Mononuclear cell (primary cell): ENCODE results near the gene FGGY. TPM values are rescaled to one million over a fixed set of nuclear protein-coding genes. Genes with fewer than 3 reads are reported as not detected.

Experiments
- H3K27me3 ChIP-seq: 2 replicates; pipeline ENCODE4 v1.6.0; 2011; ENCODE audit warnings: low read length, control low read depth; ENCODE audit not compliant: insufficient read depth
- H3K4me1 ChIP-seq: 2 replicates; pipeline ENCODE4 v1.5.1; 2011; ENCODE audit warnings: mild to moderate bottlenecking, low read length, control low read depth; ENCODE audit not compliant: insufficient read depth
- H3K4me3 ChIP-seq: 2 replicates; pipeline ENCODE4 v1.5.1; 2011; ENCODE audit warnings: mild to moderate bottlenecking, low read length, moderate library complexity
- H3K9me3 ChIP-seq: 2 replicates; pipeline ENCODE4 v1.5.1; 2011; ENCODE audit warnings: low read depth, mild to moderate bottlenecking, control low read depth, low read length
- total RNA-seq: library from RNA; depleted of rRNA; stranded (reverse); fragments of >200 nt; gene quantifications from one replicate; pipeline ENCODE4 v1.2.3, GENCODE V29; 2012

The FGGY gene
- total RNA-seq, 1 donor, result 15.2 TPM

DNA sequence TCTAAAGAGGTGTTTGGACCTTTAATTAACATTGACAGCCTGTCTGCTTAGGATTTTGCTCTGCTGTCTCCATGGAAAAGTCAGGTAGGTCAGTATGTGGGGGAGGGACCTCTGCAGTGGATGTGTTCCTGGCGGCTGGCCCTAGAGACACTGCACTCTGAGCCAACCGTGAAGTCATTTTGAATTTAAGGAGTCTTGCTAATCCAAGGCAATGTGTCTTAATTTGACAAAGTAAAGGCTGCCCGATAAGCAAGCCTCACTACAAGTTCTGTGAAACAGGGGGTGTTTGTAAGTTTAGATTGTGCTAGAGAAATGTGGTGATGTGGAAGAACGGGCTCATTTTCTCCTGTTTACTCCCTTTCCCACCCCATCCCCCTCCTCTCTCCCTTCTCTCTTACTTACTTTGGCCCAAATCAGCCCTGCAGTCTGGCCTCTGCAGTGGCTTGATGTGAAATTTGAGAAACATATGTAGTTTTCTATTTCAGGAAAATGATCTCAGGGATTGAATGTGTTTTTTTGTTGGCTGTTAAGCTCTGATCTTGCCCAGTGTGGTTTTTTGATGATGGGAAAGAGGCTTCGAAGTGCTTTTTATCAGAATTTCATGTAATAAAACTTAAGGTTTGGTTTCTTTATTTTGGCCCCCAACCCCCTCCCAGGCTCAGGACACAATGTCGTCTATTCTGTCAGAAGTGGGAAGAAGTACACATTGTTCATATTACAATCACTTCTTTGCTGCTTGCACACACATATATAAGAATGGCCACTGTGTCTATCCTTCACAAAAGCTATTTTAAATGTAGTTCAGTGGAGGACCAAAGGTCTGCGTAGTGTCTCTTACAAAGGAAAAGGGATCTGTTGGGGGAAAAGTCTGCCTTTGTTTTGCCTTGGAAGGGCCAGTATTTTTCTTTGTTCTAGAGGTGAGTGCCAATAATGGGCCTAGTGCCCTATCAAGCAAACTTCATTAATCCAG lies 96.6 kb downstream of the FGGY start:
- Histone ChIP-seq H3K4me1 (no peaks in the 10 kb centered on the region), H3K4me3 (no peak overlapping the region), H3K9me3 (no peaks in the 10 kb centered on the region), H3K27me3 (no peaks in the 10 kb centered on the region)

DNA sequence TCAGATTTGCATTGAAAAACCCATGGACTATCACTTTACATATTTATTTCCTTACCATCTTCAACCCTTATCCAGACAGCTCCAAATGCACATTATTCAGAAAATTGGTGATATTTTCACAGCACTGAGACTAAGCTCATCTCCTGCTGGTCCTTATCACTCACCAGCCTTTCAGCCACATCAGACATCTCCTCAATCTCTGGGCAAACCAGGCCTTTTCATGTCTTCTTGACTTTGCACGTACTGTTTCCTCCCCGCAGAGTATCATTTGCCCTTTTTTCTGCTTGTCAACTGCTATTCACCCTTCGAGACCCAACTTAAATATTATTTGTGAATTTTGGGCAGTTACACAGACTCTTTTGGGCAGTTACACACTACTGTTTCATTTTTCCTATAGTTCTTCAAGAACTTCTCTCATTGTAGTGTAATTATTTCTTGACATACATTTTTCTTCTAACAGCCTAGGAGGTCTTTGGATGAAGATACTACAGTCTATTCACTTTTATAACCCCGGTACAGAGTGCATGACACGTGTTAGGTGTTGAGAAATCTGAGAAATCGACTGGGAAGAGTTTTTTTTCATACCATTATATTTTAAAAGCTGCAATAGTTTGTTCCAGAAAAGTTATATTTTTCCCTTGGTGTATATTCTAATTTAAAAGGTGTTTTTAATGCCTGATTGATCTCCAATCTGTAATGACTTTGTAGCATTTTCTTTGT lies 98.0 kb downstream of the FGGY start:
- Histone ChIP-seq H3K4me1 (no peaks in the 10 kb centered on the region), H3K27me3 (no peaks in the 10 kb centered on the region), H3K4me3 (no peak overlapping the region), H3K9me3 (no peaks in the 10 kb centered on the region)

DNA sequence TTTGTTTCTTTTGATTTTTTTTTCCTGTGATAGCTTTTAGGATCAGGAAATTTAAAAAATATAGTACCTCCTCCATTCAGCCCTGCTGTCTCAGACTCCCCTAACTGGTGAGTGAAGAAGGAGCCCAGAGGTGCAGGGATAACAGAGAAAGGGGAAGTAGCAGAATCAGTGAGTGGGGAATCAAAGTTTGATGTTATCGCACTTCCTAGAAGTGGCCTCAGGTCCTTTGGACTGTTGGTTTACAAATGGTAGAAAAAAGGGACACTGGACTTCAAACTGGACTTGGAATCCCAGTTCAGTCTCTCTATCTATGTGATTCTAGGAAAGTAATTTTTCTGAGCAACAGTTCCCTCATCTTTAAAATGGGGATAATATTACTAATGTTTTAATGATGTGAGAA lies 99.5 kb downstream of the FGGY start:
- no peaks in the 10 kb centered on the region for H3K27me3 ChIP-seq
- H3K4me3 ChIP-seq, result no peak overlapping the region
- no peaks in the 10 kb centered on the region for H3K9me3 ChIP-seq
- no peaks in the 10 kb centered on the region for H3K4me1 ChIP-seq

DNA sequence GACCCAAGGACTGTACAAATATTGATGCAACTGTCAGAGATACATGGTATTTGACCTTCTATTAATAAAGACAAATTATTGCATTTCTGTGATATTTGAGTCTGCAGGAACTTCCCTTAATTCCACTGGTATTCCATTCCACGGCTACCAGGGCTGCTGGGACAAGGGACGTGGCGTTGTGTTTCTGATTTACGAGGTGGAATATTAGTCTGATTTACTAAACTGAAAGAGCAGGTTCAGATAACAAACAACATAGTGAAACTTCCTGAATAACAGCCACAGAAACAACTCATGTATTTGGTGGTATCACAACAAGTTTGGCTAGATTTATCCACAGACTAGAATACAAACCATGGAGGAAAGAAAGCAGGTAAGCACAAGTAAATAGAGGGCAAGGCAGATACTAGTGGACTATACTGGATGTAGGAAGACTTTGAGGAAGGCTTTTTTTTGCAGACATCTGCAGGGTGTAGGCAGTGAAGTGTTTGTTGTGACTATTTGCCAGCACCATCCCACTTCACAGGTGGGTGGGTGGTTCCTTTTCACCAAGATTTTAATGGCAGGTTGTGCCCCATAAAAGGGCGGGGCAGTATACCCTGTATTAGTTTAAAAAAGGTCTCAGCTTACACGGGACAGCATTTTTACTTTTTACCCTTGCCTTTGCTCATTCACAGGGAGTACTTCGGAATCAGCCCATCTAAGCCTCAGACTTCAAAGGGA lies 100.4 kb downstream of the FGGY start:
- no peaks in the 10 kb centered on the region for H3K4me1 ChIP-seq
- H3K4me3 ChIP-seq, result no peak overlapping the region
- H3K9me3 ChIP-seq, result no peaks in the 10 kb centered on the region
- no peaks in the 10 kb centered on the region for H3K27me3 ChIP-seq

DNA sequence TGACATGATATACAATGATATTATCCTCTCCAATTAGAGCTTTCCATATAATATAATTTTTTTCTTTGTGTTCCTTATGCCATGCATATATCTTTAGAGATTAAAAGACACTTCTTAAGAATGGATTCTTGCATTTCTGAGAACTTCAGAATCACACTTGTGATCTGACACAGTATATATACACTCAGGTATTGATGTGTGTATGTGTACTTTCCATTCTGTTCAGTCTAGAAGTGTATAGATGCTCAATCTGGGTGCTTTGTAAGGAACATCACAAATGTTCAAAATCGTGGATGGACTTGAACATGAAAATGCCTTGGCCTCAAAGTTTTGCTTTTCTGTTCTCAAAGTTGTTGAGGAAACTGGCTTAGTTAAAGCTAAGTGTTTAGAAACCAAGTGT lies 102.7 kb downstream of the FGGY start:
- no peaks in the 10 kb centered on the region for H3K9me3 ChIP-seq

DNA sequence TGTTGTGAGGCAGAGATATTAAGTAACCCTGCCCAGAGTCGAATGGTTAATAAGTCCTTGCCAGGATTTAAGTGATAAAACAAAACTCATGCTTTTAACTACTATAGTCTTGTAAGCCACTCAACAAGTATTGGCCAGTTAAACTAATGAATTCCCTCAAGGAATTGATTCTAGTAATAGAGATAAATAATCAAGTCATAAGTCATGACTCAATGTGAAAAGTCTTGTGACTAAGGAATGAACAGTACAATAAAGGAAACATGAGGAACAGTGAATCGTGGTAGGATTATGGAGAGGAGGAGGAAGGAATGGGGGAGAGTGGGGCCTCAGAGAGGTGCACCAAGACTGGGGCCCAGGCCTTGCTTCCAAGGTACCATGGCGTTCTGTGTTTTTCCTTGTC lies 104.7 kb downstream of the FGGY start:
- H3K9me3 ChIP-seq, result no peaks in the 10 kb centered on the region
- H3K4me1 ChIP-seq, result no peaks in the 10 kb centered on the region
- H3K4me3 ChIP-seq, result no peak overlapping the region

More for the DNA sequence above, 102.7 kb downstream of the FGGY start:
- H3K4me3 ChIP-seq, result no peak overlapping the region
- no peaks in the 10 kb centered on the region for H3K27me3 ChIP-seq
- H3K4me1 ChIP-seq, result no peaks in the 10 kb centered on the region

DNA sequence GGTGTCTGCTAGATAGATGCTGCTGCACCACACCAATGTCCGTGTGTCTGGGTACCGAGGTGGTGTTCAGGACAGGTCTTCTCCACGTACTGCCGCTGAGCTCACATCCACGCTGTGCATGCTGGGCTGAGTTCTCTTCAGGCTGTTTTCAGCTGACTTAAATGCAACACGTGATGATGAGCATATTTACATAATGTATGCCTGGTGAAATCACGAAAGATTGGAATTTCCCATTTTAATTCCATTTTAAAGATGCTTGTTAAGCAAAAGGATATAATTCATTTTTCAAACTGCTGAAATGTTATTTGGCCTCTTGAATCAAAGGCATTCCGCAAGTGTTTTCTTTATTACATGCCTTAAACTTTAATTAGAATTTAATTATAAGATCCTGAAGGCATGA lies 107.9 kb downstream of the FGGY start:
- Histone ChIP-seq H3K27me3 (no peaks in the 10 kb centered on the region), H3K4me3 (no peak overlapping the region), H3K4me1 (peaks cover 4% of the 10 kb centered on the region), H3K9me3 (no peaks in the 10 kb centered on the region)

More for the DNA sequence above, 104.7 kb downstream of the FGGY start:
- no peaks in the 10 kb centered on the region for H3K27me3 ChIP-seq

DNA sequence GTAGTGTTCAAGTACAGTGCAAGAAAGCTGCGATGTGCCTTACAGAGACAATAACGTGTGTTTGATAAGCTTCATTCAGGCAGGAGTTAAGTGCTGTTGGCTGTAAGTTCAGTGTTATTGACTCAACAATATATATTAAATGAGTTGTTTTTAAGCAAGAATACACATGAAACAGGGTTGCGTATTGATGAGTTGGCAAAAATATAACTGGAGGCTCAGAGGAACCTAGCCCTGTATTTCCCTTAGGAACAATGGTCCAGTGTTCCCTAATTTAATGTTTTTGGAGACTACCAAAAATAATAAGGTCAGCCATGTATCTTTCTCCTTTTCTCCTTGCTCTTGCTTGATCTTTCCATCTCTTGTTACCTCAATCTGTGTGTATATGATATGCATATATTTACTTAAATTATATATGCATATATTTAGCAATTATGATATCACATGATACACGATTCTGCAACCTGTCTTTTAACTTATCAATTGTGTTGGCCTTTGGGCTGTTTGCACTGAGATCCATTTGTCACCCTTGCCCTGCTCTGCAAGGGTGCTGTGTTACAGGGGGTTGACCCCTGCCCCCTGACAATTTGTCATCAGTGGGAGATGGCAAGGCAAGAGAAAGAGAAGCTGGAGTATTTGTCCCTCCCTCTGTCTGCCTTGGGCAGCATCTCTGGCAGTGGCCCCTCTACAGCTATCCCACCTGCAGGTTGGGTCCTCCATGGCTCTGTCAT lies 109.7 kb downstream of the FGGY start:
- Histone ChIP-seq H3K4me3 (no peak overlapping the region), H3K27me3 (no peaks in the 10 kb centered on the region), H3K4me1 (peaks cover 7% of the 10 kb centered on the region), H3K9me3 (no peaks in the 10 kb centered on the region)

DNA sequence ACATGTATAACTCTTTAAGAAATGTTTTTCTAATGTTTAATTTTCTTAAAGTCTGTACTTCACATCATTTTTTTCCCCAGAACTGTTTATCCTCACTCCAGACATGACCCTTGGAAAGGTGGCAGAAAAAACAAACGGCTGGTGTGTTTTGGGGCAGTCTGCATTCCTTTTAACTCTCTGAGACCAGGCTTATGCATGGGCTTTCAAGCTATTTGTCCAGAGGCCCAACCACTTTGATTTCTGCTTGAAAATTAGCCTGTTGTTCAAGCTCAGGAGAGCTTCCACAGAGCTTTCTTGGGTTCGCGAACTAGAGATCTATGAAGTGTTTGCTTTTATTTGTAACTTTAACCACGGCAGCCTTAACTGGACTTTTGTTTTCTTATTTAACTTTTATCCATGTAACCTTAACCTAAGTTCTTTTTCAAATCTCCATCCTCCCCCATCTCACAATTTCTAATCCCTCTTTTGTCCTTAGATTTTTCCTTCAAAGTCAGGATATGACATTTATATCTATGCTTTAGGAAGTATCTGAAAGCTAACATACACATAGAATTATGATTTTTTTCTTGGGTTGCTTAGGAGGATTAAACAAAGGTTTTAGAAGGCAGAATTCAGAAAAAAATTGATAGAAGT lies 111.8 kb downstream of the FGGY start:
- Histone ChIP-seq H3K4me1 (peaks cover 14% of the 10 kb centered on the region), H3K4me3 (no peak overlapping the region), H3K27me3 (no peaks in the 10 kb centered on the region), H3K9me3 (no peaks in the 10 kb centered on the region)

DNA sequence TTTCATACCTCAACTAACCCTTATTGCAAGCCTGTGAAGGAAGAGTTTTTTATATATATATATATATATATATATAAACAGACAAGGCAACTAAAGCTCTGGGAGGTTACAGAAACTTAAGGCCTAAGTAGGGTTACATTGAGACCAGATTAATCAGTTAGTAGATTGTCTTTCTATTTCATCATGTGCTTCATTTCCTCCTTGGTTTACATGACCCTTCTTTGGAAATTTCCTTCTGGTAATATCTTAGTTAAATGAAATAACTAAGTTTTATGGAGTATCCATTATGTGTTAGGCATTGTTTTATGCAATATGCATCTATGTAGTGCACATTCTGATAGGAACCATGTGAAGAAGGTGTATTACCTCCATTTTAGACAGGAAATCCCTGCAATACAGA lies 112.7 kb downstream of the FGGY start:
- H3K4me3 ChIP-seq, result no peak overlapping the region
- peaks cover 14% of the 10 kb centered on the region for H3K4me1 ChIP-seq
- no peaks in the 10 kb centered on the region for H3K27me3 ChIP-seq
- H3K9me3 ChIP-seq, result no peaks in the 10 kb centered on the region

DNA sequence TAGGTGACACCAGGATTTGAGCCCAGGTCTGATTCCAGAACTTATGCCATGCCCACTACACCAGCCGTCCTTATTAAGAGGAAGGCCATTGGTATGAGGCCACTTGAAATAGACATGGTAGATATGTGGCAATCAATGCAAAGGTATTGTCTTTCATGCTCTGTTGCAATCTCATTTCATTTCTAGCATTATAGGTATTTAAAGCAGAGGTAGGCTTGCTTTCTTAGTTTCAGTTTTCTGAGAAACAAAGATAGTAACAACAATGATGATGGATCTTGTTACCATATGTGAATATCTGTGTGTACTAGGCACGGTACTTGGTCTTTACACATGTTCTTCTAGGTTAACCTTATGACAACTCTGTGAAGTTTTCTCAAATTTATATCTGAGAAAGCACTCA lies 113.1 kb downstream of the FGGY start:
- H3K9me3 ChIP-seq, result no peaks in the 10 kb centered on the region
- H3K27me3 ChIP-seq, result no peaks in the 10 kb centered on the region
- peaks cover 14% of the 10 kb centered on the region for H3K4me1 ChIP-seq
- H3K4me3 ChIP-seq, result no peak overlapping the region

DNA sequence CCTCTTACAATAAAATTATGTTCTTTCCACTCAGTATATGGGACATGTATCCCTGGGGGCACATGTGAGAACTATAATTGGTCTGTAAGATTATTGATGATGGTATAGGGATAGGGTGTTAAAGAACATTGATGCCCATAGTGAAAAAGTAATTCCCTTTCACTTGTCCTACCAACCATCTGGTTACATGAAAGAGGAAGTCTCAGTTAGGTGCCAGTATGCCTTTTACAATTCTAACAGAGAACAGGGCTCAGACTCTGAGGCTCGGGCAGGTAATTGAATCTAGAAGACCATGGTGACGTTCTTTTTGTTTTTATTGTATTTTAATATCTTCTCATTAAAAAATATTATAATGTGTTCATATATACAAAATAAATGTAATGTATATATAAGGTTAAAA lies 113.6 kb downstream of the FGGY start:
- H3K9me3 ChIP-seq, result no peaks in the 10 kb centered on the region
- no peak overlapping the region for H3K4me3 ChIP-seq
- H3K27me3 ChIP-seq, result no peaks in the 10 kb centered on the region
- H3K4me1 ChIP-seq, result peaks cover 14% of the 10 kb centered on the region

DNA sequence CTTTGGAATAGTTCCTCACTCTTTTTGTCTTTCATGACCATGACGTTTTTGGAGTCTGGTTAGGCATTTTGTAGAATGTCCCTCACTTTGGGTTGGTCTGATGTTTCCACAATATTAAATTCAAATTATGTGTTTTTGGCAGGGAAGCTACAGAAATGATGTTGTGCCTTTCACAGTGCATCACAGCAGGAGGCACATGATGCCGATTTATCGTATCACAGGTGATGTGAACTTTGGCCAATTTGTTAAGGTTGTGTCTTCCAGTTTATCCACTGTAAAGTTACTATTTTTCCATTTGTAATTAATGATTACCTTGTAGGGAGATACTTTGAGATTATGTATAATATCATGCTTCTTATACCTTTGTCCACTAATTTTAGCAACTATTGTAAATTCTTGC lies 114.3 kb downstream of the FGGY start:
- Histone ChIP-seq H3K27me3 (no peaks in the 10 kb centered on the region), H3K4me1 (peaks cover 14% of the 10 kb centered on the region), H3K4me3 (no peak overlapping the region), H3K9me3 (no peaks in the 10 kb centered on the region)

DNA sequence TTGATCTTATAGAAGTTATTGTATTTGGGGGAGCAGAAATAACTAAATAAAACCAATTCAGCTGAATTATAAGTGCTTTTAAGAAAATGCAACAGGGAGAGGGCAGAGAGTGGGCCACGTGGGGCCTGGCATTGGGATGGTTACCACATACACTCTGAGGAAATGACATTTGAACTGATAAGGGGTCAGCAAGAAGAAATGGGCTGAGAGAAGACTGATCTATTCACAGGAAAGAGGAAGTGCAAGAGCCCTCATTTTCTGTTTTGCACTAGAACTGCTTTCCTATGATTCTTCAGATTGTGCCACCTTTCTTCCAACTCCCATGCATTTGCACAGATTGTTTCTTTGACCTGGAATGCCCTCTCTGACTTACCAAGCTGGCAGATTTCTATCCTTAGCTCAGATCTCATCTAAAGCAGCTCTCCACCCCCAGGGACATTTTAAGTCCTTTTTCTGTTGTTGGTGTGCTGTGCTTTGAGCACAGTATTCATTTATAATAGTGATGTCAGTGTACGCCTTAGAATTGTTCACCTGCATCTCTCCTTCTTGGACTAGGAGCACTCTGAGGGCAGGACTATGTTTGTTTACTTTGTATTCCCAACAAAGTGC lies 115.9 kb downstream of the FGGY start:
- no peak overlapping the region for H3K4me3 ChIP-seq
- no peaks in the 10 kb centered on the region for H3K27me3 ChIP-seq
- H3K4me1 ChIP-seq, result peaks cover 14% of the 10 kb centered on the region
- no peaks in the 10 kb centered on the region for H3K9me3 ChIP-seq
